Adrenal gland (tissue), 5 donors: Measurements from ENCODE around the gene FYB1.

Experiments
- CTCF ChIP-seq, 6 experiments: fragments of 450-650 bp in 4 of 6; fragments of 200-600 bp in 2 of 6; sonication (generic) in 1 of 6; IDR thresholded peaks; 1 replicate in 5 of 6; 2 replicates in 1 of 6; pipeline versions ENCODE4 v1.5.1 to v1.8.0; 2016 to 2021; ENCODE audit warnings: antibody characterized with exemption in 6 of 6, mild to moderate bottlenecking in 2 of 6, moderate library complexity in 1 of 6
- POLR2A ChIP-seq, 2 donors: fragments of 450-650 bp; IDR thresholded peaks; one replicate each; pipeline ENCODE4 v1.6.1; 2017; ENCODE audit warnings: antibody characterized with exemption in 2 of 2, mild to moderate bottlenecking in 2 of 2, moderate library complexity in 1 of 2
- donor health status: DM: no; HTN: no; CAD: no.

DNA sequence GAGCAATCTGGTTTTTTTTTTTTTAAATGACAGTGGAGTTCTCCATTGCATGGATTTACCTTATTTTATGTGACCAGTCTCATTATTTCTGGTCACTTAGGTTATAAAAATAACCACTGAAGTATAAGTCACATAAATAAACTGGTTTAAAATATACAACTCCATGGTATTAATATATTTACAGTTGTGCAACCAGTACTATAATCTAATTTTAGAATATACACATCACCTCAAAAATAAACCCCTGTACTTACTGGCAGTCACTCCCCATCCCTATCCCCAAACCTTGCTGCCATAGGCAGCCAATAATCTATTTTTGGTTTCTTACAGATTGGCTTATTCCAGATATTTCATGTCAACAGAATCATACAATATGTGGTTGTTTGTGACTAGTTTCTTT lies 57.8 kb downstream of the FYB1 start:
- no peak for TF ChIP-seq CTCF (IDR thresholded peaks at IDR 0.05)
- no peak for TF ChIP-seq POLR2A (IDR thresholded peaks at IDR 0.05)
